Endothelial cell of umbilical vein (primary cell): Measurements from ENCODE around the gene ANKZF1.

Source experiments
- POLR2AphosphoS5 ChIP-seq: IDR thresholded peaks from 2 replicates; pipeline ENCODE4 v1.6.1; 2012; ENCODE audit warnings: low read depth, mild to moderate bottlenecking, control low read depth, low read length, moderate library complexity; ENCODE audit not compliant: insufficient read depth
- TF ChIP-seq, protein P1 (sequence below), 2 donors: IDR thresholded peaks; 1 replicate in 1 of 2; 2 replicates in 1 of 2; pipeline ENCODE4 v1.5.1; 2011; ENCODE audit warnings: low read length in 2 of 2, mild to moderate bottlenecking in 2 of 2, moderate library complexity in 2 of 2, control low read depth in 1 of 2, inconsistent platforms in 1 of 2, low read depth in 1 of 2; ENCODE audit not compliant: insufficient read depth in 1 of 2; ENCODE audit errors: extremely low read depth in 1 of 2

- TF ChIP-seq, protein P1, sequence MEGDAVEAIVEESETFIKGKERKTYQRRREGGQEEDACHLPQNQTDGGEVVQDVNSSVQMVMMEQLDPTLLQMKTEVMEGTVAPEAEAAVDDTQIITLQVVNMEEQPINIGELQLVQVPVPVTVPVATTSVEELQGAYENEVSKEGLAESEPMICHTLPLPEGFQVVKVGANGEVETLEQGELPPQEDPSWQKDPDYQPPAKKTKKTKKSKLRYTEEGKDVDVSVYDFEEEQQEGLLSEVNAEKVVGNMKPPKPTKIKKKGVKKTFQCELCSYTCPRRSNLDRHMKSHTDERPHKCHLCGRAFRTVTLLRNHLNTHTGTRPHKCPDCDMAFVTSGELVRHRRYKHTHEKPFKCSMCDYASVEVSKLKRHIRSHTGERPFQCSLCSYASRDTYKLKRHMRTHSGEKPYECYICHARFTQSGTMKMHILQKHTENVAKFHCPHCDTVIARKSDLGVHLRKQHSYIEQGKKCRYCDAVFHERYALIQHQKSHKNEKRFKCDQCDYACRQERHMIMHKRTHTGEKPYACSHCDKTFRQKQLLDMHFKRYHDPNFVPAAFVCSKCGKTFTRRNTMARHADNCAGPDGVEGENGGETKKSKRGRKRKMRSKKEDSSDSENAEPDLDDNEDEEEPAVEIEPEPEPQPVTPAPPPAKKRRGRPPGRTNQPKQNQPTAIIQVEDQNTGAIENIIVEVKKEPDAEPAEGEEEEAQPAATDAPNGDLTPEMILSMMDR (IDR thresholded peaks at IDR 0.05; ENCODE audit: extremely low read depth in 1 of 2, insufficient read depth in 1 of 2, low read depth in 1 of 2, low read length in 2 of 2) = no peak
- TF ChIP-seq POLR2AphosphoS5 = no peak
Measured at GRCh38 chr2:219285894-219286425, 56.4 kb downstream of the ANKZF1 start.
